OCI-LY3 (cell line): Measurements from ENCODE around the gene CNTN1.

ENCODE experiments used
- H2AFZ ChIP-seq: fragments of 200-600, 300-600 bp; shearing (Covaris generic); 2 replicates; pipeline ENCODE4 v1.6.0; 2014; ENCODE audit warnings: antibody characterized with exemption, low read depth, low read length
- H3K27ac ChIP-seq: fragments of 200-600, 300-600 bp; sonication (generic); 2 replicates; pipeline ENCODE4 v1.5.1; 2014; ENCODE audit warnings: mild to moderate bottlenecking, low read length, moderate library complexity, mixed read lengths
- H3K27me3 ChIP-seq: fragments of 200-600, 300-600 bp; sonication (generic); 2 replicates; pipeline ENCODE4 v1.6.1; 2014; ENCODE audit warnings: low read depth, low read length, mixed read lengths
- H3K36me3 ChIP-seq: fragments of 200-600, 300-600 bp; sonication (generic); replicated peaks from 2 replicates; pipeline ENCODE3; 2014; ENCODE audit warnings: low read depth, low read length, mixed read lengths
- H3K4me1 ChIP-seq: fragments of 300-600, 200-600 bp; sonication (generic); 2 replicates; pipeline ENCODE4 v1.6.1; 2014; ENCODE audit warnings: low read length, mixed read lengths
- H3K4me2 ChIP-seq: fragments of 200-600, 300-600 bp; sonication (generic); 2 replicates; pipeline ENCODE4 v1.6.1; 2014; ENCODE audit warnings: low read length, mixed read lengths
- H3K4me3 ChIP-seq: fragments of 300-600, 200-600 bp; sonication (generic); 2 replicates; pipeline ENCODE4 v1.5.1; 2014; ENCODE audit warnings: antibody characterized with exemption, mild to moderate bottlenecking, low read length, moderate library complexity
- H3K79me2 ChIP-seq: fragments of 300-600, 200-600 bp; shearing (Covaris generic); 2 replicates; pipeline ENCODE4 v1.6.1; 2014; ENCODE audit warnings: mild to moderate bottlenecking, low read length, mixed read lengths
- H3K9ac ChIP-seq: fragments of 300-600, 200-600 bp; shearing (Covaris generic); 2 replicates; pipeline ENCODE4 v1.6.0; 2014; ENCODE audit warnings: mild to moderate bottlenecking, low read length, moderate library complexity
- H3K9me3 ChIP-seq: fragments of 200-600, 300-600 bp; shearing (Covaris generic); 2 replicates; pipeline ENCODE4 v1.6.1; 2014; ENCODE audit warnings: low read length, mixed read lengths; ENCODE audit not compliant: insufficient read depth
- H4K20me1 ChIP-seq: fragments of 200-600, 300-600 bp; sonication (generic); 2 replicates; pipeline ENCODE4 v1.6.1; 2016; ENCODE audit warnings: low read length, mixed read lengths; ENCODE audit not compliant: insufficient read depth
- CTCF ChIP-seq: fragments of 200-600, 300-600 bp; sonication (generic); IDR thresholded peaks from 2 replicates; pipeline ENCODE4 v1.5.1; 2014; ENCODE audit warnings: antibody characterized with exemption, low read length, low read depth
- EZH2phosphoT487 ChIP-seq: fragments of 200-600 bp; shearing (Covaris generic); IDR thresholded peaks from 2 replicates; pipeline ENCODE4 v1.6.1; 2018; ENCODE audit warnings: antibody characterized with exemption, mixed run types, low read depth

Gene CNTN1

GRCh38 chr12:41018010-41018409 is 325.8 kb downstream of the CNTN1 start:
- no peaks in the 10 kb centered on the region for H3K79me2 ChIP-seq
- H3K27me3 ChIP-seq: no peaks in the 10 kb centered on the region
- H4K20me1 ChIP-seq: no peaks in the 10 kb centered on the region
- no peak overlapping the region for H3K4me3 ChIP-seq
- H2AFZ ChIP-seq: no peak overlapping the region
- H3K9ac ChIP-seq: no peak overlapping the region
- no peak overlapping the region for H3K4me2 ChIP-seq
- no peak overlapping the region for H3K27ac ChIP-seq
- TF ChIP-seq EZH2phosphoT487: no peak
- no peak for TF ChIP-seq CTCF
- no peaks in the 10 kb centered on the region for H3K9me3 ChIP-seq
- H3K4me1 ChIP-seq: peaks cover 12% of the 10 kb centered on the region
- H3K36me3 ChIP-seq: no peaks in the 10 kb centered on the region

- Histone ChIP-seq H3K79me2 (no peaks in the 10 kb centered on the region), H3K9me3 (no peaks in the 10 kb centered on the region), H3K27ac (no peak overlapping the region), H4K20me1 (no peaks in the 10 kb centered on the region), H3K9ac (no peak overlapping the region), H3K4me1 (no peaks in the 10 kb centered on the region), H3K4me3 (no peak overlapping the region), H2AFZ (no peak overlapping the region), H3K36me3 (no peaks in the 10 kb centered on the region), H3K27me3 (no peaks in the 10 kb centered on the region), H3K4me2 (no peak overlapping the region)
- TF ChIP-seq CTCF (no peak), EZH2phosphoT487 (no peak)
Observed at GRCh38 chr12:41019461-41019860, 327.2 kb downstream of the CNTN1 start.

- no peaks in the 10 kb centered on the region for H3K79me2 ChIP-seq
- H3K4me3 ChIP-seq: no peak overlapping the region
- no peak overlapping the region for H3K4me2 ChIP-seq
- no peaks in the 10 kb centered on the region for H3K27me3 ChIP-seq
- no peaks in the 10 kb centered on the region for H3K36me3 ChIP-seq
- H2AFZ ChIP-seq: no peak overlapping the region
- H3K4me1 ChIP-seq: no peaks in the 10 kb centered on the region
- TF ChIP-seq EZH2phosphoT487 (no peak), CTCF (no peak)
- no peak overlapping the region for H3K9ac ChIP-seq
- no peaks in the 10 kb centered on the region for H3K9me3 ChIP-seq
- H3K27ac ChIP-seq: no peak overlapping the region
- no peaks in the 10 kb centered on the region for H4K20me1 ChIP-seq
Observed at GRCh38 chr12:41023836-41024235, 331.6 kb downstream of the CNTN1 start.

GRCh38 chr12:41026151-41026550 is 333.9 kb downstream of the CNTN1 start:
- H3K27me3 ChIP-seq: no peaks in the 10 kb centered on the region
- no peak overlapping the region for H3K27ac ChIP-seq

More at GRCh38 chr12:41026151-41026550, 333.9 kb downstream of the CNTN1 start:
- no peaks in the 10 kb centered on the region for H3K36me3 ChIP-seq
- H3K9ac ChIP-seq: no peak overlapping the region
- H3K9me3 ChIP-seq: no peaks in the 10 kb centered on the region
- no peak overlapping the region for H3K4me2 ChIP-seq
- TF ChIP-seq EZH2phosphoT487: no peak
- TF ChIP-seq CTCF: no peak
- no peaks in the 10 kb centered on the region for H4K20me1 ChIP-seq
- H3K79me2 ChIP-seq: no peaks in the 10 kb centered on the region
- no peak overlapping the region for H2AFZ ChIP-seq
- no peaks in the 10 kb centered on the region for H3K4me1 ChIP-seq
- no peak overlapping the region for H3K4me3 ChIP-seq
